Lower leg skin (tissue), 4 donors: ENCODE results near the gene NEDD9. TPM values are rescaled to one million over a fixed set of nuclear protein-coding genes. Genes with fewer than 3 reads are reported as not detected.

ENCODE experiments used
- DNase-seq, 2 donors: peaks; one replicate each; pipeline ENCODE4 v3.0.0-alpha.2; 2019; ENCODE audit warnings: low spot score in 2 of 2
- H3K4me3 ChIP-seq: fragments of 200-600 bp; sonication (generic); 2 replicates; pipeline ENCODE4 v1.5.1; 2017; ENCODE audit warnings: mild to moderate bottlenecking, low read depth; ENCODE audit not compliant: poor library complexity, severe bottlenecking
- POLR2A ChIP-seq, 2 donors: fragments of 450-650 bp; IDR thresholded peaks; one replicate each; pipeline ENCODE4 v1.6.1; 2016 to 2017; ENCODE audit warnings: antibody characterized with exemption in 2 of 2, mild to moderate bottlenecking in 1 of 2, moderate library complexity in 1 of 2
- WGBS, 2 donors: methylation state at CpG; one replicate each; pipeline ENCODE4 v1.1.5; 2018; 5-methylcytosine and 5-hydroxymethylcytosine counted together
- intact Hi-C: fragments of 100-400 bp; cut with DNase I; formaldehyde crosslinking; loops from one replicate; pipeline ENCODE4 v1.15.0; 2023; ENCODE audit warnings: low total_unique reads
- total RNA-seq, 4 donors: library from RNA; depleted of rRNA; stranded (reverse); fragments of >200 nt; gene quantifications; one replicate each; pipeline ENCODE4 v1.1.0, GENCODE V29; 2016
- TF ChIP-seq, protein P1 (sequence below), 3 donors: fragments of 450-650 bp; IDR thresholded peaks; one replicate each; pipeline ENCODE4 v1.5.1; 2016; ENCODE audit warnings: antibody characterized with exemption in 3 of 3, mild to moderate bottlenecking in 3 of 3, moderate library complexity in 2 of 3

The NEDD9 gene
- total RNA-seq, 4 donors from 2014 or later = 26.8 to 46.0 (median 32.6) TPM

DNA sequence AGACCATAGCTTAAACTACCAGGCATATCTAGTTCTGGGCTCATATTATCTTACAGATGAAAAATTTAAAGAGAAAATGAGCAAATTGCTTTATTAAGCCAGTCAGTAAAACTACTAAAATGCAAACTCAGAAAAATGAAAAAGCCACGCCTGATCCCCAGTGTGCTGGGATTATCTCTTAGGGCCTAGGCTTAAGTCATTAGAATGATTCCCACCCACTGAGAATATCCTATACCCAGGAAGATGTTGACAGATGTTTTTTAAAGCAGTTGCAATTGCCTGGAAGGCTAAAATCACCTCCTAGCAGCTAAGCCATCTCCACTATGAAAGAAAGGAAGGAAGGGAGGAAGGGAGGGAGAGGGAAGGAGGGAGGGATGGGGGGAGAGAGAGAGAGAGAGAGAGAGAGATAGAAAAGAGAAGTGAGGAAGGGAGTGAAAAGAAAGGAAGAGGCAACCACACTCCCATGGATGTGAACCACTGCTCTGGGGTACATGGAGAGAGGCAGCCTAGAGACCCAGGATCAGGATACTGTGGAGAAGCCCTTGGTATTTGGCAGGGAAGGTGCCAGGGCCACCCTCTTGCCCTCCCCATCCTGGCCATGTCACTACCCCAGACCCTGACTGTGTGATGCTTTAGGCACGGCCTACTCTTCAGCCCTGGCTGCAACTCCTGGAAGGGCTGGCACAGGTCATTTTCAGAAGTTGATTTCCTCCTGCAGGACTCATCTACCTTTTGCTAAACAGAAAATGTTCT is 21.9 kb downstream of the NEDD9 start:
- intact Hi-C loops = no loop called here
- 64 to 71% methylated on average over 2 of the region's 2 CpGs for WGBS, 2 donors
- no peak for DNase-seq
- H3K4me3 ChIP-seq = no peak overlapping the region
- TF ChIP-seq, protein P1, sequence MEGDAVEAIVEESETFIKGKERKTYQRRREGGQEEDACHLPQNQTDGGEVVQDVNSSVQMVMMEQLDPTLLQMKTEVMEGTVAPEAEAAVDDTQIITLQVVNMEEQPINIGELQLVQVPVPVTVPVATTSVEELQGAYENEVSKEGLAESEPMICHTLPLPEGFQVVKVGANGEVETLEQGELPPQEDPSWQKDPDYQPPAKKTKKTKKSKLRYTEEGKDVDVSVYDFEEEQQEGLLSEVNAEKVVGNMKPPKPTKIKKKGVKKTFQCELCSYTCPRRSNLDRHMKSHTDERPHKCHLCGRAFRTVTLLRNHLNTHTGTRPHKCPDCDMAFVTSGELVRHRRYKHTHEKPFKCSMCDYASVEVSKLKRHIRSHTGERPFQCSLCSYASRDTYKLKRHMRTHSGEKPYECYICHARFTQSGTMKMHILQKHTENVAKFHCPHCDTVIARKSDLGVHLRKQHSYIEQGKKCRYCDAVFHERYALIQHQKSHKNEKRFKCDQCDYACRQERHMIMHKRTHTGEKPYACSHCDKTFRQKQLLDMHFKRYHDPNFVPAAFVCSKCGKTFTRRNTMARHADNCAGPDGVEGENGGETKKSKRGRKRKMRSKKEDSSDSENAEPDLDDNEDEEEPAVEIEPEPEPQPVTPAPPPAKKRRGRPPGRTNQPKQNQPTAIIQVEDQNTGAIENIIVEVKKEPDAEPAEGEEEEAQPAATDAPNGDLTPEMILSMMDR (IDR thresholded peaks at IDR 0.05) = no peak
- no peak for TF ChIP-seq POLR2A (IDR thresholded peaks at IDR 0.05)

DNA sequence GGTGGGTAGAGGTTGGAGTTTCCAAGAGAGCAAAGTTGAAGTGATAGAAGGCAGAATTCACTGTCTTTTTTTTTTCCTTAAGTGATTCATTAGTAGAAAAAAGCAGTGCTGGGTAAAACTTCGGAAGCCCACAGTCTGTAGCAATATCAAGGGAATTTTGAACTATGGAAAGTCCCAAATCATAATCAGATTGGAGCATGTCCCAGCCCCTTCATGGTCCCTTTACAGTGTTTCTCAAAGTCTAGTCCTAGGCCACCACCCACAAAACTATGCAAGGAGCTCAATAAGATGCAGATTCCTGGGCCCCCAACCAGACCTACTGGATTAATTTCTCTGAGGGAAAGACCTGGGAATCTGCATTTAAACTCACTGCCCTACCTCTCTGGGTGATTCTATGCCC is 22.6 kb downstream of the NEDD9 start:
- intact Hi-C loops = no loop called here
- H3K4me3 ChIP-seq = no peak overlapping the region
- TF ChIP-seq POLR2A (IDR thresholded peaks at IDR 0.05) = no peak
- TF ChIP-seq, protein P1 (IDR thresholded peaks at IDR 0.05) = no peak
- WGBS, 2 donors = 4 to 19% methylated on average over 1 of the region's 1 CpG
- DNase-seq = no peak

DNA sequence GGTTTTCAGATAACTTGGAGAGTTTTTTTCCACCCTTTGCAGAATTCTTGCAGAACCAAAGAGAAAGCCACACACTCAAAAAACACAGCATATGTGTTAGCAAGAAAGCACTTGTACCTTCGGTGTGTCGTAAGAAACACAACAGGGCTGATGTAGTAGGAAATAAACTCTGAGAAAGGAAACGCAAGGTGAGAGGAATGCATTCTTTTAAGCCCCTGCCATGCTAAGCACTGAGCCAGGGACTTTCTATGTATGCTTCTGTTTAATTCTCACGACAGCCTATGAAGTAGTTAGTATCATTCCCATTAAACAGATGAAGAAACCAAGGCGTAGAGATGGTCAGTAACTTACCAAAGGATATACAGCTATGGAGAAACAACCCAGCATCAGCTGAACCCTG is 23.1 kb downstream of the NEDD9 start:
- 64 to 69% methylated on average over 5 of the region's 5 CpGs for whole genome bisulfite sequencing, 2 donors
- no peak for DNase-seq
- intact Hi-C loops = no loop called here
- no peak for TF ChIP-seq POLR2A (IDR thresholded peaks at IDR 0.05)
- TF ChIP-seq, protein P1 (IDR thresholded peaks at IDR 0.05) = no peak
- H3K4me3 ChIP-seq = no peak overlapping the region

DNA sequence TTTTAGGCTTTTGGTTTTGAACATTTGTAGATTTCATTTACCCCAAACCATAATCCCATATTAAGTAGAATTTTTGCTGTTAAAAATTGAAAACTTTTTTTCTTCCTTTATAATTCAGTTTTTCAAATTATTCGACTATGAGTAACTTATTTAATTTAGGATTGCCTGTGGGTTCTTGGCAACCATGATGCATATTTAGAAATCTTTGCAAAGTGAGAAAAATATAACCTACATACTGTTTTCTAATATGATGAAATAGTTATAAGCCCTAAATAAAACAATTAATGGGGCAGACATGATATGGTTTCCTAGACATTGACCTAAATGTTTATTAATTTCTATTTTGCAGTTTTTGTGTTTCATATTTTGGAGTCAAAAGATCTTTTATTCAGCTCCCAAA is 23.6 kb downstream of the NEDD9 start:
- H3K4me3 ChIP-seq = no peak overlapping the region
- intact Hi-C loops = no loop called here
- WGBS, 2 donors = 27 to 36% methylated on average over 1 of the region's 1 CpG
- DNase-seq = no peak
- TF ChIP-seq, protein P1 (IDR thresholded peaks at IDR 0.05) = no peak
- TF ChIP-seq POLR2A (IDR thresholded peaks at IDR 0.05) = no peak

DNA sequence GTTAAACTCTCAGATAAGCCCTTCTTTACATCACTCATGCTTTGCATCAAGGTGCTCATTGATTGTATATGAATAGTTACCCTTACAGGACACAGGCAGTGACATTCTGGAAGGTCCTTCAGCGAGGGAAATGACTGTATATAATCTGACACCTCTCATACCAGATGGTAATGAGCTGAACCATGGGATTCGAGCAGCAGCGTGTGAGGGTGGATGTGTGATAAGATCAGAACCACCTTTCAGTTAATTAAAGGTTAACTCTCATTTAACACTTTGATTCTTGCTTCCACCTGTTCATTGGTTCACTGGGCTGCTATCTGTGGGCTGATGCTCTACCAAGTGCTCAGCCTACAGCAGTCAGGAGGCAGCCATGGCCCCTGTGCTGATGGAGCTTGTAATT is 24.2 kb downstream of the NEDD9 start:
- H3K4me3 ChIP-seq = no peak overlapping the region
- WGBS, 2 donors = 58% methylated on average over 3 of the region's 3 CpGs
- intact Hi-C loops = no loop called here
- no peak for DNase-seq
- no peak for TF ChIP-seq POLR2A (IDR thresholded peaks at IDR 0.05)
- TF ChIP-seq, protein P1 (IDR thresholded peaks at IDR 0.05) = no peak
